ENCODE measurements around the gene OSTN.

DNA sequence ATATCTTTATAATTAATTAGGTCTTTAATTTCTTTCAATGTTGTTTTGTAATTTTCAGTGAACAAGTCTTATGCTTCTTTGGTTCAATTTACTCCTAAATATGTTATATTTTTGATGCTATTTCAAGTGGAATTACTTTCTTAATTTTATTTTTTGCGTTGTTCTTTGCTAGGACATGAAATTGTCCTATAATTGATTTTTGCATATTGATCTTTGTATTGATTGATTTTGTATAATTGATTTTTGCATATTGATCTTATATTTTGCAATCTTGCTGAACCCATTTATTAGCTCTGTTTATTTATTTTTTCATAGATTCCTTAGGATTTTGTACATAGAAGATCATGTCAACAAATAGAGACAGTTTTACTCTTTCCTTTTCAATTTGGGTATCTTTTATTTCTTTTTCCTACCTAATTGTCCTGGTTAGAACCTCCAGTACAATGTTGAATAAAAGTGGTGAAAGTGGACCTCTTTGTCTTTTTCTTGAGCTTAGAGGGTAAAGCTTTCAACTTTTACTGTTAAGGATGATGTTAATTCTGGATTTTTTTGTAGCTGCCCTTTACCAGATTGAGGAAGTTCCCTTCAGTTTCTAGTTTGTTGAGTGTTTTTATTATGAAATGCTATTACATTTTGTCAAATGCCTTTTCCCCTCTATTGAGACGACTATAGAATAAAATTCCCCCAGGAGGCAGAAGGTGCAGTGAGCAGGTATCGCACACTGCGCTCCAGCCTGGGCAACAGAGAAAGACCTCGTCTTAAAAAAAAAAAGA lies 93.4 kb downstream of the OSTN start:
- TF ChIP-seq, protein P1, sequence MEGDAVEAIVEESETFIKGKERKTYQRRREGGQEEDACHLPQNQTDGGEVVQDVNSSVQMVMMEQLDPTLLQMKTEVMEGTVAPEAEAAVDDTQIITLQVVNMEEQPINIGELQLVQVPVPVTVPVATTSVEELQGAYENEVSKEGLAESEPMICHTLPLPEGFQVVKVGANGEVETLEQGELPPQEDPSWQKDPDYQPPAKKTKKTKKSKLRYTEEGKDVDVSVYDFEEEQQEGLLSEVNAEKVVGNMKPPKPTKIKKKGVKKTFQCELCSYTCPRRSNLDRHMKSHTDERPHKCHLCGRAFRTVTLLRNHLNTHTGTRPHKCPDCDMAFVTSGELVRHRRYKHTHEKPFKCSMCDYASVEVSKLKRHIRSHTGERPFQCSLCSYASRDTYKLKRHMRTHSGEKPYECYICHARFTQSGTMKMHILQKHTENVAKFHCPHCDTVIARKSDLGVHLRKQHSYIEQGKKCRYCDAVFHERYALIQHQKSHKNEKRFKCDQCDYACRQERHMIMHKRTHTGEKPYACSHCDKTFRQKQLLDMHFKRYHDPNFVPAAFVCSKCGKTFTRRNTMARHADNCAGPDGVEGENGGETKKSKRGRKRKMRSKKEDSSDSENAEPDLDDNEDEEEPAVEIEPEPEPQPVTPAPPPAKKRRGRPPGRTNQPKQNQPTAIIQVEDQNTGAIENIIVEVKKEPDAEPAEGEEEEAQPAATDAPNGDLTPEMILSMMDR (IDR thresholded peaks at IDR 0.05; ENCODE audit: borderline replicate concordance, extremely low read depth, low read length, poor library complexity, severe bottlenecking), result no peak
- no peak for TF ChIP-seq EZH2 (IDR thresholded peaks at IDR 0.05; ENCODE audit: borderline replicate concordance, low read depth, low read length, severe bottlenecking)
